ENCODE data around the gene KIAA0586.
"Not testable (repeated sequence)": the region's sequence is repeated elsewhere in the genome, so short reads cannot be mapped to it uniquely, and the experiment has no call there.

KIAA0586 gene

GRCh38 chr14:58427281-58428117 lies at the start of gene KIAA0586, which contains the start of gene TIMM9:
KIAA0586 (plus strand) TSS chr14:58427719; CDS start chr14:58428265, 546 bp downstream.
TIMM9 (minus strand) TSS chr14:58427531; CDS start chr14:58411945, 15,586 bp downstream.
- peak; percentile 97 for DNase-seq

- no peak for DNase-seq
These were observed 36.7 kb upstream of the KIAA0586 start for GRCh38 chr14:58390830-58391229.

- no peak for DNase-seq
These were observed 32.0 kb upstream of the KIAA0586 start for GRCh38 chr14:58395562-58395811.

GRCh38 chr14:58395812-58396788 lies 31.4 kb upstream of the KIAA0586 start, which contains the start of gene TOMM20L:
TOMM20L (plus strand) TSS chr14:58395930; CDS start chr14:58395958, 28 bp downstream.
- no peak for DNase-seq

GRCh38 chr14:58397156-58397555 lies 30.4 kb upstream of the KIAA0586 start:
- no peak for DNase-seq

GRCh38 chr14:58398495-58398894 lies 29.0 kb upstream of the KIAA0586 start:
- no peak for DNase-seq

GRCh38 chr14:58398895-58399294 lies 28.6 kb upstream of the KIAA0586 start:
- DNase-seq: no peak

- no peak for DNase-seq
These were observed 25.9 kb upstream of the KIAA0586 start for GRCh38 chr14:58401587-58401986.

GRCh38 chr14:58408681-58409215 lies 18.8 kb upstream of the KIAA0586 start:
- DNase-seq: no peak

GRCh38 chr14:58414845-58415244 lies 12.7 kb upstream of the KIAA0586 start:
- no peak for DNase-seq

- no peak for DNase-seq
These were observed 11.6 kb upstream of the KIAA0586 start for GRCh38 chr14:58415636-58416547.

- not testable (repeated sequence) for DNase-seq
These were observed 10.6 kb upstream of the KIAA0586 start for GRCh38 chr14:58416934-58417333.

GRCh38 chr14:58426670-58427280 lies 744 bp upstream of the KIAA0586 start:
- peak; percentile 52 for DNase-seq

- peak; percentile 22 for DNase-seq
These were observed 682 bp downstream of the KIAA0586 start for GRCh38 chr14:58428118-58428683.

- no peak for DNase-seq
These were observed 2.6 kb downstream of the KIAA0586 start for GRCh38 chr14:58430156-58430555.

- no peak for DNase-seq
These were observed 12.0 kb downstream of the KIAA0586 start for GRCh38 chr14:58439476-58439875.

- no peak for DNase-seq
These were observed 17.1 kb downstream of the KIAA0586 start for GRCh38 chr14:58444627-58445026.

- DNase-seq: no peak
These were observed 28.2 kb downstream of the KIAA0586 start for GRCh38 chr14:58455593-58456265.

- no peak for DNase-seq
These were observed 33.3 kb downstream of the KIAA0586 start for GRCh38 chr14:58460772-58461171.

- DNase-seq: no peak
These were observed 35.6 kb downstream of the KIAA0586 start for GRCh38 chr14:58463147-58463546.

- no peak for DNase-seq
These were observed 37.1 kb downstream of the KIAA0586 start for GRCh38 chr14:58464652-58465051.
